GM18867 (cell line): ENCODE results near the gene IZUMO3.
"Not testable (repeated sequence)": the region's sequence is repeated elsewhere in the genome, so short reads cannot be mapped to it uniquely, and the experiment has no call there.

Source experiments
- ATAC-seq: cut with Tn5 transposase; IDR thresholded peaks from one replicate; pipeline ENCODE4 v1.9.1; 2021; ENCODE audit warnings: mild to moderate bottlenecking, moderate library complexity; ENCODE audit not compliant: unreplicated experiment

Gene IZUMO3

DNA sequence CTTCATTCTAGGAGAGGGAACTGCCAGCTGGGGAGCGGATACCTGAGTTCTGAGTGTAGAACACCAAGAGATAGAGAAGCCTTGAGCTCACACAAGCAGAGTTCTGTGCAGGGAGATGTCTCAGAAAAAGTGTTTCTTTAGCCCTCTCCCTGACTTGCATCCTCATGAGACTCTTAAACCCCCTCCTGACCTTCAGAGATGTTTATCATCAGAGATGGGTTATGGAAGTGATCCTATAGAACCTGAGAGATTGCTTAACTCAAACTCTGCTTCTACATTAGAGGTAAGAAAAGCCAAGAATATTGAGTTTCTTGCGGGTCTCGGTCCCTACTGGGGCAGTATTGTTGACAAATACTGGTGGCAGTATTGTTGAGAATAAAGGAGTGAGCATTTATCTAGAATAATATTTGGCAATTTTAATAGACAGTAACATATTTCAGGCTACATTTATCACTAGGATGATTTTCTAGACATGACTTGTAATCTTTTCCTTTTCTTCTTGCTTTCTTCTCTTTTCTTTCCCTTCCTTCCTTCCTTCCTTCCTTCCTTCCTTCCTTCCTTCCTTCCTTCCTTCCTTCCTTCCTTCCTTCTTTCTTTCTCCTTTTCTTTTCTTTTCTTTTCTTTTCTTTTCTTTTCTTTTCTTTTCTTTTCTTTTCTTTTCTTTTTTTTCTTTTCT, at the start of gene IZUMO3:
Gene IZUMO3 (minus strand): TSS at position 51 of the 676 bp plus-strand sequence. CDS start 248 bp downstream, outside the sequence.
- no peak for ATAC-seq

GRCh38 chr9:24594234-24594850, 48.6 kb upstream of the IZUMO3 start:
- no peak for ATAC-seq

DNA sequence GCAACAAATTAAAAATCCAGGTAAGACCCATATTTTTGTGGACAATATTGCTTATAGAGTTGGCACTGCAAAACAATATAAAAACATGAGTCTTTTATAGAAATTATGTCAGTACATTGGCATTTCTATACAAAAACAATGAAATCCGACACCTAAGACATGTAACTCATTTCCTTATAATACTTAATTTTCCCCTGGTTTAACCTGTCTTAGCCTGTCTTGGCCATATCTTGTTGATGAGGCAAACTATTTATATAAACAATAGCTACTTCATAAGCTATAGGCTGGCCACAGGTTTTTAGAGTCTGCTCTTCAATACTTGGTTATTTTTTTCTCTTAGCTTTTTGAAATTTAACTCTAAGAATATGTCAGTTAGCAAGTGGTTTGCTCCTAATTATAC, 44.7 kb upstream of the IZUMO3 start:
- ATAC-seq: no peak

GRCh38 chr9:24587883-24588282, 42.2 kb upstream of the IZUMO3 start:
- ATAC-seq: no peak

- no peak for ATAC-seq
Observed at GRCh38 chr9:24582146-24583126, 36.7 kb upstream of the IZUMO3 start.

GRCh38 chr9:24580005-24580404, 34.3 kb upstream of the IZUMO3 start:
- not testable (repeated sequence) for ATAC-seq

DNA sequence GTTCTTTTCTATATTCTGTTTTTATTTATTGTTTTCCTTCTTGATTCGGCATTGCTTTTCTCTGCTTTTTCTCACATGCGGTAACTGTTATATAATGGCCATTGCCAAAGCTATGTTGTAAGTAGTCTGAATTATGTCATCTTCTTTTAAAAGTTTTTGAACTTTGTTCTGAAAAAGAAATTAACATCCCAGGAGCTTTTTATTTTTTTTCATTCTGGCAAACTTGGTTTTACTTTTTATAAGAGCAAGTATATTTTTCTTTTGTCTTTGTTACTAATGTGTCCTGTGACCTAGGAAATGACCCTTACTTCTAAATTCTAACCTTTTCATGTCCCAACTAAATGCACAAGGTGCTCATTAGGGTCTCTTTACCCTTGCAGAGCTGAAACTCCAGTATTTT, 26.7 kb upstream of the IZUMO3 start:
- ATAC-seq: no peak

- no peak for ATAC-seq
Observed at GRCh38 chr9:24561957-24562356, 16.3 kb upstream of the IZUMO3 start.

- ATAC-seq: no peak
Observed at GRCh38 chr9:24553183-24553552, 7.5 kb upstream of the IZUMO3 start.

GRCh38 chr9:24552526-24553182, 7.0 kb upstream of the IZUMO3 start:
- no peak for ATAC-seq

DNA sequence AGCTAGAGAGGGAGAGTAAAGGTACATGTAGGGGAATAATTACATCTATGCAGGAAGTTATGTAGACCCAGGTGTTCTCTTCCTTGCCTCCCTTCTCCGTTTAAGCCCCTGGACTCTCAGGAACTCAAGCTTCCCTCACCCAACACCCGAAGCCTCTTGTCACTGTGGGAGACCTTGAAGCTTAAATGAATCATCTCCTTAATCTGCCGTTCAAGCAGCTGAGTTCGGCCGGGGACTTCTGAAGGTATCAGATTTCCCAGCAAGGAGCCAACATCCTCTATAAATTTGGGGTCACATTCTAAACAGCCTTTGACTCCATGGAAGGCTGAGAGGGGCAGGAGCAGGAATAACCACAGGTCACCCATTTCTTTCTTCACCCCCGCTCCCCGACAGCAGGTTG, 412 bp downstream of the IZUMO3 start:
- no peak for ATAC-seq

- no peak for ATAC-seq
Observed at GRCh38 chr9:24518545-24518944, 27.2 kb downstream of the IZUMO3 start.

DNA sequence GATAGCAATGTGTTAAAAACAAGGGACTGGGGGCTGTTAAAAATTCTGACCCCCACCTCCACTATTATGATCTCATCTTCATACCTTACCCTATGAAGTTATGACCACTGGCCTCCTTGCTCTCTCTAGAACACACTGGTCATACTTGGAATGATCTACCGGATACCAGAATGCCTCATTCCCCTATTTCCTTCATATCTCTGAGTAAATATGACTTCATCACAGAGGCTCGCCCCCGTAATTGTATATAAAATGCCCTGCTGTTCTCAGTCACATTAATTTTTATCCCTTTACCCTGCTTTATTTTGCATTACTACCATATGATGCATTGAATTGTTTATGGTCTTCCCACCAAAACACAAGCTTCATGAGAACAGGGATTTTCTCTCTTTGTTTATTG, 29.2 kb downstream of the IZUMO3 start:
- ATAC-seq: no peak

DNA sequence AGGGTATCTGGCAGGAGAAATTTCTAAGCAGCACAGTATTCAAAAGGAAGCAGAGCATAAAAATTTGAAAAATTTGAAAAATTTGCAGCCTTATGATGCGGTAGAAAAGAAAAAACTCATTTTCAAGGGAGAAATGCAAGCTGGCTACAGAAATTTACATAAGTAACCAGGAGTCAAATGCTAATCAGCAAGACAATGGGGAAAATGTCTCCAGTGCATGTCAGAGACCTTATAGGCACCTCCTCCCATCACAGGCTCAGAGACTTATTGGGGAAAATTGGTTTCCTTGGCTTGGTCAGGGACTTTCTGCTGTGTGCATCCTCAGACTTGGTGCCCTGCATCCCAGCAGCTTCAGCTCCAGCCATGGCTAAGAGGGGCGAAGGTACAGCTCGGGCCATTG, 35.8 kb downstream of the IZUMO3 start:
- no peak for ATAC-seq

DNA sequence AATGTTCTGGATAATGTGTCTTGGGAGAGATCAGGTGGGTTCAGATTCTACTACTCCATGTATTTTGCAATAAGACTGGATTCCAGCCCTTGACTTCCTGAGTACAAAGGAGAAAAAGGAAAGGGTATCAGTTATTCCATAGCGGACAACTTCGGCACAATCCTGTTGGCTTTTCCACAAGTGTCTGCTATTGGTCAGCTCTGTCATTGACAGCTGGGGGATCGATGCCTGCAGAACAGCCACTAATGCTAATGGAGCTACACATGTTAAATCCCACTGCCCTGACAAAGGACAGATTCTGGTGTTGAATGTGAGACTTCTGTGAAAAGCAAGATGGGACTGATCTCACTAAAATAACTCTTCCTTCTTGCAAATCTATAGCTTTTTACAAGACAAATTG, 41.2 kb downstream of the IZUMO3 start:
- no peak for ATAC-seq

DNA sequence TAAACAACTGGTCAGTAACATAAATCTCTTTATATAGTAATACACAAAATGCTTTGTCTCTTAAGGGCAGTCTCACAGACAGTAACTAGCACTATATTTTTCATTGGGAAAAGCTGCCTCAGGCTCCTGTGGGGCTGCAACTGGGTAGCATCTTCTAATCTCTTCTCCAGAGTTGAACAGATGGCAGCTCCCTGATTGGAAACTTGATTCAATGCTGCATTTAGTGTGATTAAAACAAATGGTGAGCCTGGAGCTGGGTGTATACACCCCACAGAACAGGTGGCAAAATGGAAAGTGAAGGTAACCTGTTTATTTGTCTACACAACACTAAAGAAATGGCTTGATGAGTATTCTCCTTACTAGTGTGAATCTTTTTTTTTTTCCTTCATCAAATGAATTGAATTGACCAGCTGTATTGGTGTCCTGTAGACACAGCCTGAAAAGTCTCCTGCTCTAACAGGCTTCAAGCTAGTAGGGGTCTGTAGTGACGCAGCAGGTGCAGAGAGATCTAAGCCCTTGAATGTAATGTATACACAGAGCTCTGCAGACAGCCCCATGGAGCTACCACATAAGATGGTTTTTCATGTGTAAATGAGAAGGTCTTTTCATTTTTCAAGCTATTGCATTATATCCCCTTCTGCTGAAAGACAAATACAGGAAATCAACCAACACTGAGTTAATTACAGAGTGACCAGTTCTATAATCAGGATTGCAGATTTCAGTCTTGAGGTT, 43.3 kb downstream of the IZUMO3 start:
- no peak for ATAC-seq

GRCh38 chr9:24500761-24501160, 44.9 kb downstream of the IZUMO3 start:
- no peak for ATAC-seq

DNA sequence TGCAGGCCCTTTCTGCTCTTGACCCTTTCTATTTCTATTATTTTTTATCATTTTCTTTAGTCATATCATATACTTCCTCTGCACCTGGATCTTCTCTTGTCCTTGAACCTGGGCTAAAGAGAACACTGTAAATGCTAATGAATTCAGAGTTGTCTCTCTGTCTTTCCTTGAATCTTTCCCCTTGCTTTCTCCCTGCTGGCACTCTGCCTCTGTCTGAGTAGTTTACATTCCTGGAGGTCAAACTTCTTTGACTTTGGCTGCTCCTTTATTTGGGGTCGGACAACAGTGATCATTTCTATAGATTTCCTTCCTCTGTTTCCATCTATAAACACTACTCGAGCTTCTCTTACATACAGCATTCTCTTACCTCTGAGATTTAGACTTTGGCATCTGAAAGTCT, 47.1 kb downstream of the IZUMO3 start:
- no peak for ATAC-seq

- ATAC-seq: no peak
Observed at GRCh38 chr9:24497671-24498070, 48.0 kb downstream of the IZUMO3 start.
